ENCODE results near the gene ANKS1A.
A peak's percentile ranks its signal among the peaks of the same experiment; 100 is the strongest.
"Not testable (repeated sequence)": the region's sequence is repeated elsewhere in the genome, so short reads cannot be mapped to it uniquely, and the experiment has no call there.

The ANKS1A gene

DNA sequence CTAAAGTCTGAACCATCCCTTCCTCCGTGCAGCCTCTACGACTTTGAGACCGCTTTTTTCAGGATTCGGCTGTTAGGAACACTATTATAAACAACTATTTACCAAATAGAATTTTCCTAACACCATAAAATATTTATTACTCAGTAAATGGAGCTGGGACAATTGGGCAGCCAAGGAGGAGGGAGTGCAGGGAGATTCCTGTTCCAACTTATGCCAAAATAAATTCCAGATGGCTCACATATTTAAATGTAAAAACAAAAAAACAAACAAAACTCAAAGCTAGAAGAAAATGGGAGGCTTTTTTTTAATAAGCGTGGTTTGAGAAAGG lies 204.0 kb downstream of the ANKS1A start:
- DNase-seq: no peak

- DNase-seq: no peak
These were observed 204.7 kb downstream of the ANKS1A start for GRCh38 chr6:35093783-35094182.

- no peak for DNase-seq
These were observed 205.1 kb downstream of the ANKS1A start for GRCh38 chr6:35094183-35094582.

- no peak for DNase-seq
These were observed 207.2 kb downstream of the ANKS1A start for GRCh38 chr6:35096129-35096862.

DNA sequence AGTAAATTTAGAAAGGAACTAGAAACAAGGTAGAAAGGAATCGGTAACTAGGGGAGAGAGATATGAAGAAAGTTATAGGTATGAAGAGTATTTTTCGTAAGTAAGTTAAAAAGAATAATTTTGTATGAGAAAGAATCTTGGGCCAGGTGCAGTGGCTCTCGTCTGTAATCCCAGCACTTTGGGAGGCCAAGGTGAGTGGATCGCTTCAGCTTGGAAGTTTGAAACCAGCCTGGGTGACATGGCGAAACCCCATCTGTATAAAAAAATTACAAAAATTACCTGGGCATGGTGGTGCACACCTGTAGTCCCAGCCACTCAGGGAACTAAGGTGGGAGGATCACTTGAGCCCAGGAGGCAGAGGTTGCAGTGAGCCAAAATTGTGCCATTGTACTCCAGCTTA lies 210.1 kb downstream of the ANKS1A start:
- DNase-seq: no peak

GRCh38 chr6:35105078-35105477 lies 216.0 kb downstream of the ANKS1A start:
- DNase-seq: no peak

DNA sequence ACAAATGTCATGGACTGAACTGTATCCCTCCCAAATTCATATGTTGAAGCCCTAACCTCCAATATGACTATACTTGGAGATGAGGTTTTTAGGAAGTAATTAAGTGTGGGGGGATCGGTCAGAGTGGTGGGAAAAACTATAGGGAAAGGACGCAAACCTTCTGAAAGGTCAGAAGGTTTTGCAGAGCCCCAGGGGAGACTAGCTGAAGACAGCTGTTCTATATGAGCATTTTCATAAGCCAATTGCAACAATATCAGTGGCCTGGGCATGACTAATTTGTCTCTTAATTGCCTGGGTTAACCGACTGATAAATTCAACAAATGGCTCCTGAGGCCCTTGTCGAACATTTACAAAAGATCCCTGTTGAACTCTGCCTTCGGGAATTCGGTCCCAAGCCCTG lies 217.0 kb downstream of the ANKS1A start:
- DNase-seq: not testable (repeated sequence)

DNA sequence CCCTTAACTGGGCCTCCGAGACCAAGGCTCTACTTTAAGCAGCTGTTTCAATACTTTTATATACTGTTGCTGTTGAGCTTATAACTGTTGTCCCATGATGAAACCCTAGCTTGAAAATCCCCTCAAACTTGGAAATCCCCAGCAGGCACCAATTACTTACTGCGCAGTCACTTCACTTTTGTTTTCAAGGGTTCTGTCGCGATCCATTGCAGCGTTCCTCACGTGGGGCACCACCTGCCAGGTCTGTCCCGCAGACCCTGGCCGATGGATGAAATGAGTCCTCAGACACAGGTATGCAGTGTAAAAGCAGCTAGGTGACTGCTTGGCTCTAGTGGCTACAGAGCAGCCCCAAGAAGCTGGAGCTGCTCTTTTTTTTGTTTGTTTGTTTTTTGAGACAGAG lies 218.2 kb downstream of the ANKS1A start:
- DNase-seq: not testable (repeated sequence)

DNA sequence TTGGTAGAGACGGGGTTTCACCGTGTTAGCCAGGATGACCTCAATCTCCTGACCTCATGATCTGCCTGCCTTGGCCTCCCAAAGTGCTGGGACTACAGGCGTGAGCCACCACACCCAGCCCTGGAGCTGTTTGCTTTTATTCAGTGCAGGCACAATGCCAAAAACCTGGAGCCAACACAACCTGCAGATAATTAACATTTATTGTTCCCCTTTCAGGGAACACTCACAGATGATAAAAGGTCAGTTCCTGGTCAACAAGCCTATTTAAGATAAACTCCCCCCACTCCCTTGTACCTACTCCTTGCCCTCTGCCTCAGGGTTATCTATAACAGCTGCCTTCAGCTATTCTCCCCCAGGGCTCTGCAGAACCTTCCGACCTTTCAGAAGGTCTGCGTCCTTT lies 218.7 kb downstream of the ANKS1A start:
- DNase-seq: not testable (repeated sequence)

DNA sequence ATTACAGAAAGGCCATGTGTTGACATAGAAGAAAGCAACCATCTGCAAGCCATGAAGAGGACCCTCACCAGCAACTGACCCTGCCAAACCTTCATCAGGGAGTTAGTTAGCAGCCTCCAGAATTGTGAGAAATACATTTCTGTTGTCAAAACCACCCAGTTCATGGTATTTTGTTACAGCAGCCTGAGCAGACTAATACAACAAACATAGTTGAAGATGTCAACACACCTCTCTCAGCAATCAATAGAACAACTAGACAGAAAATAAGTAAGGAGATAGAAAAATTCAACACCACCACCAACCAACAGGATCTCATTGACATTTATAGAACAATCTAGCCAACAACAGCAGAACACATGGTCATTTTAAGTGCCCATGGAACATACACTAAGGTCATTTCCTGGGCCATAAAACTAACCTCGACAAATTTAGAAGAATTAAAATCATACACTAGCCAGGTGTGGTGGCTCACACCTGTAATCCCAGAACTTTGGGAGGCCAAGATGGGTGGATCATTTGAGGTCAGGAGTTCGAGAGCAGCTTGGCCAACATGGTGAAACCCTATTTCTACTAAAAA lies 219.3 kb downstream of the ANKS1A start:
- no peak for DNase-seq

DNA sequence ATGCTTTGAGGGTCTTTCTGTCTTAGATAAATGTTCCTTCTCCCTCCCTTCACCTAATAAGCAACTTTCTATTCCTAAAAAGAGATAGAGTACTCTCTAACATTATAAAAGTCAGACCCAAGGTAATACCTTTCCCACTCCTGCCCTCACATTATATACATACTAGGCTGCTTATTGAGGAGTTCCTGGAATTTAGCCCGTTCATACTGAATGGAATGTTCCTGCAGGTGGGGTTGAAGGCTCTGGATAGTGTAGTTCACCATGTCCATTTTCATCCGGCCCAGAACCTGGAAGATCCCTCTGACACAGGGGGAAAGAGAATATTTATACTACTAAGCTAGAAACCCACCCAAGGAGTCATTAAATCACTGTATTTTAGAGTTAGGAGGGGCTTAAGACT lies 231.7 kb downstream of the ANKS1A start:
- DNase-seq: no peak

GRCh38 chr6:35124356-35124755 lies 235.3 kb downstream of the ANKS1A start:
- DNase-seq: no peak

DNA sequence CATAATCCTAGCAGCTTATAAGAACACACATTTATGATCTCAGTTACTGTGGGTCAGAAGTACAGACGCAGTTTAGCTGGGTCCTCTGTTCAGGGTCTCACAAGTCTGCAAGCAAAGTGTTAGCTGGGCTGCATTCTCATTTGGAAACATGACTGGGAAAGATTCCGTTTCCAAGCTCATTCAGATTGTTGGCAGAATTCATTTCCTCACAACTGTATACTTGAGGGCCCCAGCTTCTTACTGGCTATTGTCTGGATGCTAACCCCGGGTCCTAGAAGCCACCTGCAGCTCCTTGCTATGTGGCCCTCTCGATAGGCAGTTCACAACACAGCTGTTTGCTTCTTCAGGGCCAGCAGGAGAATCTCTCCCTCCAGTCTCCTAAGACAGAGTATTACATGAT lies 239.0 kb downstream of the ANKS1A start:
- no peak for DNase-seq

GRCh38 chr6:35128496-35128895 lies 239.4 kb downstream of the ANKS1A start:
- no peak for DNase-seq

DNA sequence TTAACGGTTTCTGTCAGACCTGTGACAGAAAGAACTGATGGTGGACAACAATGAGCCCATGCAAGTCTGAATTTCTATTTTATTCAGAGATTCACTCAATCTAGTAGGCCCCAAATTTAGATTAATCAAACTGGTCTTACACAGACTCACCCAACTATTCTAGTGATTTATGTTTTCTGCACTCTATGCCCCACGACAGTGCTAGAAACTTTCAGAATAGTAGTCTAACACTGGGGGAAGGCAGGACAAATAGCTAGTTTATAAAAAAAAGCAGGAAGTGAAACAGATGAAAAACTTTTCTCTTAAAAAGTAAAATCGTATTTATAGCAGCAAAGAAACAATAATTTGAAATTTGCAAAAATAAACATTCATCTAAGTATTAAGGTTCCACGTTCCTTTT lies 247.1 kb downstream of the ANKS1A start:
- DNase-seq: no peak

GRCh38 chr6:35138191-35138590 lies 249.1 kb downstream of the ANKS1A start:
- DNase-seq: not testable (repeated sequence)

- no peak for DNase-seq
These were observed 250.4 kb downstream of the ANKS1A start for GRCh38 chr6:35139470-35139869.

DNA sequence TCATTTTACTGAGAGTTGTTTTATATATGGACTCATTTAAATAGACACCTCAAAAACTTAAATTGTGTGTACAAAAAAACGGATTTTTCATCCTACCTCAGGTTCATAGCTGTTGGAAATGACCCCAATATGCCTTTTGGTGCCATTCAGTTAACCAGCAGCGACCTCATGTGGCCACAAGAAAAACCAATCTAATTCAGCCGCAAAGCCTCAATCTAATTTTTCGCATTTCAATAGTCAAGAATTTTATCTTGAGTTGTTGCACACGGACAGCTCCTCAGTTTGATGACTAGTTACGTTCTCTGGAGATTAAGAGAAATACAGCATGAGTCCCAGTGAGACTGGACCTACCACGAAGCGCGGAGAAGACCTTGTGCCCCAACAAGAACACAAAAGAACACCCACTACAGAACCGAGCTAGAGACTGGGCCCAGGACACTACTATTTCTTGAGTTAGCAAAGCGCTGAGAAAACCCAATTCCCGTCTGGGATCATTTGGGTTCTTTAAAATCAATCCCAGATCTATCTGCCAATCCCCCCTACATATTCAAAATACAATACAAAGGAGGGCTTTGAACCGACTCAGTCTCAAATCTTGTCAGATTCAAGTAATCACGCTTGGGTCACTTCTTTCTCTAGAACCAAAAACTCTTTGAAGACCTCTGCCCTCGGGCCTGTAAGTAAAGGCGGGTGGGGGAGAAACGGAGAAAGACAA lies 251.0 kb downstream of the ANKS1A start:
- DNase-seq: peak in 28 of 56 donors; percentile 7 to 61 (median 20)

DNA sequence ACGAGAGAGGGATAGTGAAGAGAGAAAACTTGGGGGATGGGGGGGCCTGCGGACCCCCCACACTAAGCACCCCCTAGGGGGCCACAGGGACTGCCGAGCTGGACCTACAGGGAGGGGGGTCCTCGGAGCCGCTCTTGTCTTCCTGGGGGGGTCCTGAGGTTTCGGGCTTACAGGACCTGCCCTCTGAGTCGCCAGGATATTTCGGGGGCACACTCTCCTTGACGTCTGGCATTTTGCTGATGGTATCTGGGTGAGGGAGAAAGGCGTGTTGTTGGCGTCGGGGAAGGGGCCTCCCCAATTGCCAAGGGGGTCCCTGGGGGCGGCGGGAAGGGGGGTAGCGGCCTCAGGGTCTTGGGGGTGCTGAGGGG lies 251.6 kb downstream of the ANKS1A start:
- no peak for DNase-seq
